ENCODE measurements around the gene GDE1. TPM values are rescaled to one million over a fixed set of nuclear protein-coding genes. Genes with fewer than 3 reads are reported as not detected.

GDE1 gene
- polyA plus RNA-seq, 2 of the 4 experiments (the other 2 are of a cell fraction) = 54.9 to 85.2 TPM

DNA sequence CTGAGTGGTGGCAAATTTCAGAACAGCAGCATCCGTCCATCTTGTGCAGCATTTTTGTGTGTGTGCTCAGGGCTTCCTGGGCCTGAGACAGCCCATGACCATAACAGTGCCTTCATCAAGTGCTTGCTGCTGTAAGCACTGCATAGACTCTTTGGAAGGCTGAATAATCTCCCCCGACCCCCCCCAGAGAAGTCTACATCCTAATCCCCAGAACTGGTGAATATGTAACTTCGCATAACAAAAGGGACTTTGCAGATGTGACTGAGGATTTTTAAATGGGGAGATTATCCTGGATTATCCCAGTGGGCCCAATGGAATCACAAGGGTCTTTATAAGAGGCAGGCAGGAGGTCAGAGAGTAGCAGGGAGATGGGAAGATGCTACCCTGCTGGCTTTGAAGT lies 53.6 kb downstream of the GDE1 start (continued):
- no peak for TF ChIP-seq MAFK (IDR thresholded peaks at IDR 0.05; ENCODE audit: partially characterized antibody)
- no peak for TF ChIP-seq FOXS1 (CRISPR knock-in tag; IDR thresholded peaks at IDR 0.05)
- TF ChIP-seq, protein P1, sequence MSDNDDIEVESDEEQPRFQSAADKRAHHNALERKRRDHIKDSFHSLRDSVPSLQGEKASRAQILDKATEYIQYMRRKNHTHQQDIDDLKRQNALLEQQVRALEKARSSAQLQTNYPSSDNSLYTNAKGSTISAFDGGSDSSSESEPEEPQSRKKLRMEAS (IDR thresholded peaks at IDR 0.05) = no peak
- TF ChIP-seq RCOR1 (IDR thresholded peaks at IDR 0.05; ENCODE audit: low read depth, low read length) = no peak
- no peak for TF ChIP-seq MAZ (IDR thresholded peaks at IDR 0.05; ENCODE audit: borderline replicate concordance, low read depth, low read length)

DNA sequence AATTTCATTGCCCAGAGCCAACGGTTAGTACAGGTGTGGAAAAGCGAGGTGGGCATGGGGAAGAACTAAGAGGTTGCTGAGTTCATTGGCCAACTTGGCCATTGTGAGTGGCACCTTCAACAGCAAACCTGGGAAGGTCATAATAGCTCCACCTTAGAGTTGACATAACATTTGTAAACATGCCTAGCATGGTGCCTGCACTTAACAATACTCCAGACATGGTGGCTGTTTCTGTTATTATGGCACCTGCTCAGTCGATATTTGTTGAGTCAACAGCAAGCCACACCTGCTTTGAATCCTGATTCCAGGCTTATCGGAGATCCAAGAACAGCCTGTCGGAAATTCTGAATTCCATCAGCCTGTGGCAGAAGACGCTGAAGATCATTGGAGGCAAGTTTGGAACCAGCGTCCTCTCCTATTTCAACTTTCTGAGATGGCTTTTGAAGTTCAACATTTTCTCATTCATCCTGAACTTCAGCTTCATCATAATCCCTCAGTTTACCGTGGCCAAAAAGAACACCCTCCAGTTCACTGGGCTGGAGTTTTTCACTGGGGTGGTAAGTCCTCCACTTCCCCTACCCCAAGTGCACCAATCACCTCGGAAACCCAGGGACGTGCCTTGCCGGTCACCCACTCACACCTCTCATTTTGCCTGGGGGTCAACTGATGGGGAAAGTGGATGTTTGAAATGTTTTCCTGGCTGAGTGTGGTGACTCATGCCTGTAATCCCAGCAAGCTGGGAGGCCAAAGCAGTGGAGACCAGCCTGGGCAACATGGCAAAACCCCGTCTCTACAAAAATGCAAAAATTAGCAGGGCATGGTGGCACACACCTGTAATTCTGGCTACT lies 58.2 kb downstream of the GDE1 start:
- Histone ChIP-seq H3K4me1 (peaks cover 8% of the 10 kb centered on the region; the same call in 2 of the 3 replicates), H3K27ac (no peak overlapping the region), H3K4me3 (no peak overlapping the region), H3K9me3 (no peaks in the 10 kb centered on the region), H3K4me2 (no peak overlapping the region)
- ATAC-seq = no peak
- no peak for DNase-seq (ENCODE audit: low read depth in 1 of 2, low spot score in 1 of 2)
- WGBS (ENCODE audit: missing lambda C conversion rate) = 83% methylated on average over 12 of the region's 12 CpGs
- ChIA-PET POLR2A (no interaction called here), CTCF (no interaction called here)
- no peak for FAIRE-seq
- no peak for TF ChIP-seq NR3C1 (IDR thresholded peaks at IDR 0.05)
- TF ChIP-seq CEBPB (IDR thresholded peaks at IDR 0.05) = no peak
- no peak for TF ChIP-seq KDM1A (IDR thresholded peaks at IDR 0.05; ENCODE audit: low read depth)
- no peak for TF ChIP-seq HOXA7 (CRISPR knock-in tag; IDR thresholded peaks at IDR 0.05)
- TF ChIP-seq POLR2AphosphoS2 (conservative IDR thresholded peaks at IDR 0.05; ENCODE audit: low read length) = no peak
- no peak for TF ChIP-seq POLR2A (IDR thresholded peaks at IDR 0.05; ENCODE audit: low read length)
- TF ChIP-seq, protein P2, sequence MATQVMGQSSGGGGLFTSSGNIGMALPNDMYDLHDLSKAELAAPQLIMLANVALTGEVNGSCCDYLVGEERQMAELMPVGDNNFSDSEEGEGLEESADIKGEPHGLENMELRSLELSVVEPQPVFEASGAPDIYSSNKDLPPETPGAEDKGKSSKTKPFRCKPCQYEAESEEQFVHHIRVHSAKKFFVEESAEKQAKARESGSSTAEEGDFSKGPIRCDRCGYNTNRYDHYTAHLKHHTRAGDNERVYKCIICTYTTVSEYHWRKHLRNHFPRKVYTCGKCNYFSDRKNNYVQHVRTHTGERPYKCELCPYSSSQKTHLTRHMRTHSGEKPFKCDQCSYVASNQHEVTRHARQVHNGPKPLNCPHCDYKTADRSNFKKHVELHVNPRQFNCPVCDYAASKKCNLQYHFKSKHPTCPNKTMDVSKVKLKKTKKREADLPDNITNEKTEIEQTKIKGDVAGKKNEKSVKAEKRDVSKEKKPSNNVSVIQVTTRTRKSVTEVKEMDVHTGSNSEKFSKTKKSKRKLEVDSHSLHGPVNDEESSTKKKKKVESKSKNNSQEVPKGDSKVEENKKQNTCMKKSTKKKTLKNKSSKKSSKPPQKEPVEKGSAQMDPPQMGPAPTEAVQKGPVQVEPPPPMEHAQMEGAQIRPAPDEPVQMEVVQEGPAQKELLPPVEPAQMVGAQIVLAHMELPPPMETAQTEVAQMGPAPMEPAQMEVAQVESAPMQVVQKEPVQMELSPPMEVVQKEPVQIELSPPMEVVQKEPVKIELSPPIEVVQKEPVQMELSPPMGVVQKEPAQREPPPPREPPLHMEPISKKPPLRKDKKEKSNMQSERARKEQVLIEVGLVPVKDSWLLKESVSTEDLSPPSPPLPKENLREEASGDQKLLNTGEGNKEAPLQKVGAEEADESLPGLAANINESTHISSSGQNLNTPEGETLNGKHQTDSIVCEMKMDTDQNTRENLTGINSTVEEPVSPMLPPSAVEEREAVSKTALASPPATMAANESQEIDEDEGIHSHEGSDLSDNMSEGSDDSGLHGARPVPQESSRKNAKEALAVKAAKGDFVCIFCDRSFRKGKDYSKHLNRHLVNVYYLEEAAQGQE (IDR thresholded peaks at IDR 0.05) = no peak
- TF ChIP-seq, protein P3, sequence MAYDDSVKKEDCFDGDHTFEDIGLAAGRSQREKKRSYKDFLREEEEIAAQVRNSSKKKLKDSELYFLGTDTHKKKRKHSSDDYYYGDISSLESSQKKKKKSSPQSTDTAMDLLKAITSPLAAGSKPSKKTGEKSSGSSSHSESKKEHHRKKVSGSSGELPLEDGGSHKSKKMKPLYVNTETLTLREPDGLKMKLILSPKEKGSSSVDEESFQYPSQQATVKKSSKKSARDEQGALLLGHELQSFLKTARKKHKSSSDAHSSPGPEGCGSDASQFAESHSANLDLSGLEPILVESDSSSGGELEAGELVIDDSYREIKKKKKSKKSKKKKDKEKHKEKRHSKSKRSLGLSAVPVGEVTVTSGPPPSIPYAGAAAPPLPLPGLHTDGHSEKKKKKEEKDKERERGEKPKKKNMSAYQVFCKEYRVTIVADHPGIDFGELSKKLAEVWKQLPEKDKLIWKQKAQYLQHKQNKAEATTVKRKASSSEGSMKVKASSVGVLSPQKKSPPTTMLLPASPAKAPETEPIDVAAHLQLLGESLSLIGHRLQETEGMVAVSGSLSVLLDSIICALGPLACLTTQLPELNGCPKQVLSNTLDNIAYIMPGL (CRISPR knock-in tag; IDR thresholded peaks at IDR 0.05; ENCODE audit: borderline replicate concordance) = no peak
- no peak for TF ChIP-seq SMC3 (IDR thresholded peaks at IDR 0.05)
- TF ChIP-seq TP53 (CRISPR knock-in tag; IDR thresholded peaks at IDR 0.05) = no peak
- TF ChIP-seq CBX2 (IDR thresholded peaks at IDR 0.05; ENCODE audit: borderline replicate concordance, low read depth) = no peak
- TF ChIP-seq RAD21 (conservative IDR thresholded peaks at IDR 0.05 in 1 of 2, IDR thresholded peaks at IDR 0.05 in 1 of 2) = no peak
- TF ChIP-seq EP300 (IDR thresholded peaks at IDR 0.05) = no peak
- TF ChIP-seq RARB (CRISPR knock-in tag; IDR thresholded peaks at IDR 0.05) = no peak
- no peak for TF ChIP-seq HEYL (CRISPR knock-in tag; IDR thresholded peaks at IDR 0.05)
- TF ChIP-seq JUNB (IDR thresholded peaks at IDR 0.05) = no peak
- no peak for TF ChIP-seq PHF8 (IDR thresholded peaks at IDR 0.05; ENCODE audit: borderline replicate concordance, low read depth)

Data from A549 (cell line).